ENCODE data around the gene ATG16L1. TPM values are rescaled to one million over a fixed set of nuclear protein-coding genes. Genes with fewer than 3 reads are reported as not detected.

Gene ATG16L1
- polyA plus RNA-seq, 1 donor from 2014 or later = 67.6 TPM

DNA sequence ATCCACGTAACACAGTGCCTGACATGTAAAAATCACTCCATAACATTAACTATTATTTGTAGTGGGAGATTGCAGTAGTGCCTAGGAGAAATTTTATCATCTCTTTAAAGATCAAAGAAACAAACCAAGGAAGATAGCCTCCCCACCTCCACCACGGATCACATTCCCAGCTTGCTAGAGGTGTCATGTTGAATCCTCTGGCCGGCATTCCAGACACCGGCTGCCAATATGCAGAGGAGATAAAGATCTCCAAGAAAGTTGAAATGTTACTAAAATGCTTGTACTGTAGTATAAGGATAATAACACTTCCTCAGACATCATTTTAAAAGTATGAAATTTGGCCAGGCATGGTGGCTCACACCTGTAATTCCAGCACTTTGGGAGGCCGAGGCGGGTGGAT lies 6.1 kb upstream of the ATG16L1 start:
- H3K36me3 ChIP-seq (ENCODE audit: insufficient read depth, low read length) = no peaks in the 10 kb centered on the region
- H3F3A ChIP-seq (ENCODE audit: insufficient read depth, low read length, poor library complexity, severe bottlenecking) = no peaks in the 10 kb centered on the region
- no peak overlapping the region for H3K4me3 ChIP-seq (ENCODE audit: low read length)
- no peak overlapping the region for H3K9ac ChIP-seq (ENCODE audit: low read length)
- H3K9me3 ChIP-seq (ENCODE audit: low read length) = no peaks in the 10 kb centered on the region
- no peak overlapping the region for H3K4me2 ChIP-seq (ENCODE audit: low read length)
- no peaks in the 10 kb centered on the region for H3K27me3 ChIP-seq (ENCODE audit: insufficient read depth, low read depth, low read length)
- H3K9me2 ChIP-seq (ENCODE audit: insufficient read depth, low read length) = no peaks in the 10 kb centered on the region
- no peak overlapping the region for H2AFZ ChIP-seq (ENCODE audit: low read depth, low read length)
- H4K20me1 ChIP-seq (ENCODE audit: insufficient read depth) = no peaks in the 10 kb centered on the region
- no peaks in the 10 kb centered on the region for H3K79me2 ChIP-seq (replicated peaks; ENCODE audit: insufficient read depth, low read length)
- TF ChIP-seq MXI1 (conservative IDR thresholded peaks at IDR 0.05; ENCODE audit: poor library complexity, severe bottlenecking) (no peak), TAF1 (IDR thresholded peaks at IDR 0.05; ENCODE audit: low read depth) (no peak), POLR2AphosphoS5 (IDR thresholded peaks at IDR 0.05) (no peak), EZH2 (IDR thresholded peaks at IDR 0.05; ENCODE audit: borderline replicate concordance, insufficient read depth, low read length, poor library complexity, severe bottlenecking) (no peak), SMC3 (conservative IDR thresholded peaks at IDR 0.05; ENCODE audit: poor library complexity) (no peak)
- TF ChIP-seq, protein P1, sequence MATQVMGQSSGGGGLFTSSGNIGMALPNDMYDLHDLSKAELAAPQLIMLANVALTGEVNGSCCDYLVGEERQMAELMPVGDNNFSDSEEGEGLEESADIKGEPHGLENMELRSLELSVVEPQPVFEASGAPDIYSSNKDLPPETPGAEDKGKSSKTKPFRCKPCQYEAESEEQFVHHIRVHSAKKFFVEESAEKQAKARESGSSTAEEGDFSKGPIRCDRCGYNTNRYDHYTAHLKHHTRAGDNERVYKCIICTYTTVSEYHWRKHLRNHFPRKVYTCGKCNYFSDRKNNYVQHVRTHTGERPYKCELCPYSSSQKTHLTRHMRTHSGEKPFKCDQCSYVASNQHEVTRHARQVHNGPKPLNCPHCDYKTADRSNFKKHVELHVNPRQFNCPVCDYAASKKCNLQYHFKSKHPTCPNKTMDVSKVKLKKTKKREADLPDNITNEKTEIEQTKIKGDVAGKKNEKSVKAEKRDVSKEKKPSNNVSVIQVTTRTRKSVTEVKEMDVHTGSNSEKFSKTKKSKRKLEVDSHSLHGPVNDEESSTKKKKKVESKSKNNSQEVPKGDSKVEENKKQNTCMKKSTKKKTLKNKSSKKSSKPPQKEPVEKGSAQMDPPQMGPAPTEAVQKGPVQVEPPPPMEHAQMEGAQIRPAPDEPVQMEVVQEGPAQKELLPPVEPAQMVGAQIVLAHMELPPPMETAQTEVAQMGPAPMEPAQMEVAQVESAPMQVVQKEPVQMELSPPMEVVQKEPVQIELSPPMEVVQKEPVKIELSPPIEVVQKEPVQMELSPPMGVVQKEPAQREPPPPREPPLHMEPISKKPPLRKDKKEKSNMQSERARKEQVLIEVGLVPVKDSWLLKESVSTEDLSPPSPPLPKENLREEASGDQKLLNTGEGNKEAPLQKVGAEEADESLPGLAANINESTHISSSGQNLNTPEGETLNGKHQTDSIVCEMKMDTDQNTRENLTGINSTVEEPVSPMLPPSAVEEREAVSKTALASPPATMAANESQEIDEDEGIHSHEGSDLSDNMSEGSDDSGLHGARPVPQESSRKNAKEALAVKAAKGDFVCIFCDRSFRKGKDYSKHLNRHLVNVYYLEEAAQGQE (IDR thresholded peaks at IDR 0.05; ENCODE audit: borderline replicate concordance) = no peak
- TF ChIP-seq, protein P2, sequence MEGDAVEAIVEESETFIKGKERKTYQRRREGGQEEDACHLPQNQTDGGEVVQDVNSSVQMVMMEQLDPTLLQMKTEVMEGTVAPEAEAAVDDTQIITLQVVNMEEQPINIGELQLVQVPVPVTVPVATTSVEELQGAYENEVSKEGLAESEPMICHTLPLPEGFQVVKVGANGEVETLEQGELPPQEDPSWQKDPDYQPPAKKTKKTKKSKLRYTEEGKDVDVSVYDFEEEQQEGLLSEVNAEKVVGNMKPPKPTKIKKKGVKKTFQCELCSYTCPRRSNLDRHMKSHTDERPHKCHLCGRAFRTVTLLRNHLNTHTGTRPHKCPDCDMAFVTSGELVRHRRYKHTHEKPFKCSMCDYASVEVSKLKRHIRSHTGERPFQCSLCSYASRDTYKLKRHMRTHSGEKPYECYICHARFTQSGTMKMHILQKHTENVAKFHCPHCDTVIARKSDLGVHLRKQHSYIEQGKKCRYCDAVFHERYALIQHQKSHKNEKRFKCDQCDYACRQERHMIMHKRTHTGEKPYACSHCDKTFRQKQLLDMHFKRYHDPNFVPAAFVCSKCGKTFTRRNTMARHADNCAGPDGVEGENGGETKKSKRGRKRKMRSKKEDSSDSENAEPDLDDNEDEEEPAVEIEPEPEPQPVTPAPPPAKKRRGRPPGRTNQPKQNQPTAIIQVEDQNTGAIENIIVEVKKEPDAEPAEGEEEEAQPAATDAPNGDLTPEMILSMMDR (IDR thresholded peaks at IDR 0.05; ENCODE audit: poor library complexity, severe bottlenecking) = no peak
- no peak overlapping the region for H3K27ac ChIP-seq (ENCODE audit: low read length)

DNA sequence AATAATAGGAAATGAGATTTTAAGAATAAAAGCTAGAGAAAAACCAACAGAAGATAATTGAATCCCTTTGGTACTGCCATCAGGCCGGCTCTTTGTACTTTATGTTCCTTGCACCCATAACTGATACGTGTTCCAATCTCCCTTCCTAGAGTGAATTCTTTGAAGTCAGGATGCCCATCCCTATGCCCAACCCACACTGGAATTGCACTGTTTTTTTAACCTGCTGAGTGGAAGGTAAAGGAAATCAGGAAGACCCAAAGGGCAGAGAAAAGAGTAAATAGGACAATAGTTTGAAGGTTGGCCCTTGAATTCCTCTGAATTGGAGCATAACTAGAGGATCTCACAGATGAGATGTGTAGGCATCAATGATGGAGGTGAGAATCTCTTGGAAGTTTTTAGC lies 4.4 kb upstream of the ATG16L1 start:
- Histone ChIP-seq H3K4me2 (ENCODE audit: low read length) (no peak overlapping the region), H3K27ac (ENCODE audit: low read length) (no peak overlapping the region), H3K9ac (ENCODE audit: low read length) (no peak overlapping the region), H4K20me1 (ENCODE audit: insufficient read depth) (no peaks in the 10 kb centered on the region), H2AFZ (ENCODE audit: low read depth, low read length) (no peak overlapping the region), H3K4me3 (ENCODE audit: low read length) (no peak overlapping the region), H3K9me3 (ENCODE audit: low read length) (no peaks in the 10 kb centered on the region), H3F3A (ENCODE audit: insufficient read depth, low read length, poor library complexity, severe bottlenecking) (no peaks in the 10 kb centered on the region), H3K9me2 (ENCODE audit: insufficient read depth, low read length) (no peaks in the 10 kb centered on the region), H3K27me3 (ENCODE audit: insufficient read depth, low read depth, low read length) (no peaks in the 10 kb centered on the region), H3K79me2 (replicated peaks; ENCODE audit: insufficient read depth, low read length) (no peaks in the 10 kb centered on the region), H3K36me3 (ENCODE audit: insufficient read depth, low read length) (no peaks in the 10 kb centered on the region)
- TF ChIP-seq, protein P1 (IDR thresholded peaks at IDR 0.05; ENCODE audit: borderline replicate concordance) = no peak
- TF ChIP-seq, protein P2 (IDR thresholded peaks at IDR 0.05; ENCODE audit: poor library complexity, severe bottlenecking) = no peak
- TF ChIP-seq RAD21 (conservative IDR thresholded peaks at IDR 0.05) = no peak
- TF ChIP-seq EP300 (conservative IDR thresholded peaks at IDR 0.05; ENCODE audit: poor library complexity, severe bottlenecking) = no peak
- TF ChIP-seq TAF1 (IDR thresholded peaks at IDR 0.05; ENCODE audit: low read depth) = no peak
- TF ChIP-seq POLR2AphosphoS5 (IDR thresholded peaks at IDR 0.05) = no peak
- no peak for TF ChIP-seq EZH2 (IDR thresholded peaks at IDR 0.05; ENCODE audit: borderline replicate concordance, insufficient read depth, low read length, poor library complexity, severe bottlenecking)
- no peak for TF ChIP-seq SMC3 (conservative IDR thresholded peaks at IDR 0.05; ENCODE audit: poor library complexity)
- TF ChIP-seq MXI1 (conservative IDR thresholded peaks at IDR 0.05; ENCODE audit: poor library complexity, severe bottlenecking) = no peak
